ENCODE measurements around the gene TTC7B.

Gene TTC7B

DNA sequence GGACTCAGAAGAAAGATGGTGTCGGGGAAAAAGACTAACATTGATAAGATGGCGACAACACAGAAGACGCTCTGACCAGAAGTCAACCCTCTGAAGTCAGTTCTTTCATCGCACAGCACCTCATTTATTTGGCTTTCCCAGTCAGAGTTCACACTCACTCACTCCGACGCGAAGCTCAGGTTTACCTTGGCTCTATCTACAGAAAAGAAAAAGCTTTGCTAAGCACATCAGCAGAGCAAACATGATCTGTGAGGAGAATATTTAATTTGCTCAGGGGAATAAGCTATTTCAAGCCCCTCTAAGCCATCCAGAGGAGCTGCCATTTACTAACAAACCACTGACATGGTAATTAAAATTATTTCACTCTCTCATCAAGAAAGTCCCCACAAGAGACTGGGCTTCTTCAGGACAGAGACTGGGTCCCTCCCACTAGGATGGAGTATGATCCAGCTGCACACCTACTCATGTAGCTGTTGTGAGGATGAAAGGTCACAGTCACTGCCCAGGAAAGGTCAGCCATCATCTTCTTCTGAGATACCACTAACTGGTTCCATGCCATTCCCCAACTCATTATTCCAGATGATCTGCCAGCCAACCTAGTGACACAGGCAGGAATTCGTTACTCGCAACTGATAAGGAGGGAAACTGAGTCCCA lies 111.4 kb downstream of the TTC7B start:
- Histone ChIP-seq H3K9ac (ENCODE audit: low read depth, low read length, poor library complexity) (no peak overlapping the region), H3K4me3 (ENCODE audit: low read length in 2 of 2) (no peak overlapping the region), H2BK5ac (ENCODE audit: low read length) (no peak overlapping the region), H2AK5ac (ENCODE audit: low read depth, low read length) (no peak overlapping the region), H3K79me1 (ENCODE audit: low read depth, low read length) (no peaks in the 10 kb centered on the region), H3K23ac (ENCODE audit: low read depth, low read length, poor library complexity) (no peak overlapping the region), H2BK12ac (ENCODE audit: low read length) (no peak overlapping the region), H3K27ac (replicated peaks; ENCODE audit: low read length) (no peak overlapping the region), H4K91ac (ENCODE audit: low read depth, low read length, poor library complexity) (no peak overlapping the region), H3K4me1 (ENCODE audit: control insufficient read depth in 2 of 2, insufficient read depth in 1 of 2, low read depth in 1 of 2, low read length in 2 of 2) (peaks cover 0 to 1% of the 10 kb centered on the region in 2 donors), H3K18ac (ENCODE audit: low read length) (no peak overlapping the region), H3K4me2 (ENCODE audit: insufficient read depth, low read length, poor library complexity, severe bottlenecking) (no peak overlapping the region), H3K36me3 (replicated peaks in 1 of 2; ENCODE audit: control insufficient read depth in 2 of 2, insufficient read depth in 2 of 2, low read length in 2 of 2) (no peaks in the 10 kb centered on the region), H3K4ac (ENCODE audit: low read length) (no peak overlapping the region), H3K14ac (ENCODE audit: low read length) (no peak overlapping the region), H3K9me3 (replicated peaks in 1 of 2; ENCODE audit: control insufficient read depth in 2 of 2, insufficient read depth in 1 of 2, low read depth in 1 of 2, low read length in 2 of 2) (no peaks in the 10 kb centered on the region), H2BK15ac (ENCODE audit: low read length) (no peak overlapping the region), H2BK120ac (ENCODE audit: low read depth, low read length) (no peak overlapping the region), H4K8ac (ENCODE audit: low read depth, low read length) (no peak overlapping the region), H3K27me3 (ENCODE audit: control insufficient read depth in 3 of 3, insufficient read depth in 3 of 3, low read depth in 1 of 3, low read length in 3 of 3) (no peaks in the 10 kb centered on the region), H2AFZ (ENCODE audit: low read length) (no peak overlapping the region)
- no peak for DNase-seq (ENCODE audit: low spot score)
- WGBS, 2 donors (ENCODE audit: extremely low coverage in 2 of 2, insufficient read length in 2 of 2, insufficient replicate concordance in 1 of 2) = no CpG with 5 or more reads among the region's 9 CpGs

GRCh38 chr14:90703841-90704737 lies 112.1 kb downstream of the TTC7B start:
- H2BK12ac ChIP-seq (ENCODE audit: low read length) = no peak overlapping the region
- no peak overlapping the region for H3K14ac ChIP-seq (ENCODE audit: low read length)
- no peak overlapping the region for H3K27ac ChIP-seq (replicated peaks; ENCODE audit: low read length)
- H3K4me2 ChIP-seq (ENCODE audit: insufficient read depth, low read length, poor library complexity, severe bottlenecking) = no peak overlapping the region
- DNase-seq (ENCODE audit: low spot score) = no peak
- H2AFZ ChIP-seq (ENCODE audit: low read length) = no peak overlapping the region
- H3K36me3 ChIP-seq (replicated peaks in 1 of 2; ENCODE audit: control insufficient read depth in 2 of 2, insufficient read depth in 2 of 2, low read length in 2 of 2) = no peaks in the 10 kb centered on the region
- no peak overlapping the region for H3K9ac ChIP-seq (ENCODE audit: low read depth, low read length, poor library complexity)
- H4K91ac ChIP-seq (ENCODE audit: low read depth, low read length, poor library complexity) = no peak overlapping the region
- H3K27me3 ChIP-seq (ENCODE audit: control insufficient read depth in 3 of 3, insufficient read depth in 3 of 3, low read depth in 1 of 3, low read length in 3 of 3) = no peaks in the 10 kb centered on the region
- H3K79me1 ChIP-seq (ENCODE audit: low read depth, low read length) = no peaks in the 10 kb centered on the region
- no peak overlapping the region for H2BK15ac ChIP-seq (ENCODE audit: low read length)
- H3K9me3 ChIP-seq (replicated peaks in 1 of 2; ENCODE audit: control insufficient read depth in 2 of 2, insufficient read depth in 1 of 2, low read depth in 1 of 2, low read length in 2 of 2) = no peaks in the 10 kb centered on the region
- peaks cover 0 to 1% of the 10 kb centered on the region in 2 donors for H3K4me1 ChIP-seq (ENCODE audit: control insufficient read depth in 2 of 2, insufficient read depth in 1 of 2, low read depth in 1 of 2, low read length in 2 of 2)
- H3K18ac ChIP-seq (ENCODE audit: low read length) = no peak overlapping the region
- H2BK120ac ChIP-seq (ENCODE audit: low read depth, low read length) = no peak overlapping the region
- no peak overlapping the region for H2AK5ac ChIP-seq (ENCODE audit: low read depth, low read length)
- no peak overlapping the region for H3K4me3 ChIP-seq (ENCODE audit: low read length in 2 of 2)
- H3K23ac ChIP-seq (ENCODE audit: low read depth, low read length, poor library complexity) = no peak overlapping the region
- WGBS, 2 donors (ENCODE audit: extremely low coverage in 2 of 2, insufficient read length in 2 of 2, insufficient replicate concordance in 1 of 2) = no CpG with 5 or more reads among the region's 14 CpGs
- no peak overlapping the region for H2BK5ac ChIP-seq (ENCODE audit: low read length)
- no peak overlapping the region for H4K8ac ChIP-seq (ENCODE audit: low read depth, low read length)
- H3K4ac ChIP-seq (ENCODE audit: low read length) = no peak overlapping the region

DNA sequence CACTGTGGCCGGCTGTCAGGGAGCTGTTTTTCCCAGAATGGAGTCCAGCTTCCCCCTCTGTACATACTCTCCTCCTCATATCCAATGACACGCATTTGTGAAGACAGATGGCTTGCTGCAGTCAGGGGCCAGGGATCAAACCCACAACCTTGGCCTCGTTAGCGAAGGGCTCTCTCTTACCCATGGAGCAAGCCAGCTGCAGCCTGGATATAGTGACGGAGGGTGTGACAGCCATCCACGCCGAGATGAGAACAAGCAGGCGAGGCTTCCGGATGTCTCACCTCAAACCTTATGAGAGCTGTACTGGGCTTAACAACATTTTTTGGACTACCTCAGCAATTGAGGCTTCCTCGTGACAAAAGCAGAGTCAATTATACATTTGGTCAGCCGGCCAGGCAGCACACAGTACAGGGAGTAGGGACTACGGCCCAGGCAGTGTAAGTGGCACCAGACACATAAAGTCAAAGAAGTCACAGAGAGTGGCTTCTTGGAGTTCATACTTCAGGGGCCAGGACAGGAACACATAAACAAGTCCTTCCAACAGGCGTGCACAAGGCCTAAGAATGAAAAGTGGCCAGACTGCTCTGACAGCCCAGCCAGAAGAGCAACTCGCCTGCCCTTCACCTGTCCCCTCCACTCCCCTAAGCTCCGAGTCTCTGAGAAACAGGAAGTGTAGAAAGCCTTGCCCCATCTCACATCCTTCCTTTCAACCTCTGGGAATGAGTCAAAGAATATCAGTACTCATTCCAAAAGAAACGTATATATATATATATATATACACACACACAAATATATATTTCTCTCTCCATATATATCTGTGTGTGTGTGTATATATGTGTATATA lies 115.1 kb downstream of the TTC7B start:
- Histone ChIP-seq H2AFZ (ENCODE audit: low read length) (no peak overlapping the region), H2BK12ac (ENCODE audit: low read length) (no peak overlapping the region), H3K18ac (ENCODE audit: low read length) (no peak overlapping the region), H3K4me2 (ENCODE audit: insufficient read depth, low read length, poor library complexity, severe bottlenecking) (no peak overlapping the region), H4K91ac (ENCODE audit: low read depth, low read length, poor library complexity) (no peak overlapping the region), H3K4me3 (ENCODE audit: low read length in 2 of 2) (no peak overlapping the region), H2BK120ac (ENCODE audit: low read depth, low read length) (no peak overlapping the region), H4K8ac (ENCODE audit: low read depth, low read length) (no peak overlapping the region), H3K9ac (ENCODE audit: low read depth, low read length, poor library complexity) (no peak overlapping the region), H3K23ac (ENCODE audit: low read depth, low read length, poor library complexity) (peak overlapping the region; percentile 26), H3K4ac (ENCODE audit: low read length) (no peak overlapping the region), H3K79me1 (ENCODE audit: low read depth, low read length) (no peaks in the 10 kb centered on the region), H3K27me3 (ENCODE audit: control insufficient read depth in 3 of 3, insufficient read depth in 3 of 3, low read depth in 1 of 3, low read length in 3 of 3) (no peaks in the 10 kb centered on the region), H2AK5ac (ENCODE audit: low read depth, low read length) (no peak overlapping the region), H3K14ac (ENCODE audit: low read length) (no peak overlapping the region), H3K36me3 (replicated peaks in 1 of 2; ENCODE audit: control insufficient read depth in 2 of 2, insufficient read depth in 2 of 2, low read length in 2 of 2) (no peaks in the 10 kb centered on the region), H2BK5ac (ENCODE audit: low read length) (no peak overlapping the region), H3K27ac (replicated peaks; ENCODE audit: low read length) (no peak overlapping the region), H3K4me1 (ENCODE audit: control insufficient read depth in 2 of 2, insufficient read depth in 1 of 2, low read depth in 1 of 2, low read length in 2 of 2) (peaks cover 1 to 16% of the 10 kb centered on the region in 2 donors), H3K9me3 (replicated peaks in 1 of 2; ENCODE audit: control insufficient read depth in 2 of 2, insufficient read depth in 1 of 2, low read depth in 1 of 2, low read length in 2 of 2) (no peaks in the 10 kb centered on the region), H2BK15ac (ENCODE audit: low read length) (no peak overlapping the region)
- no CpG with 5 or more reads among the region's 16 CpGs for WGBS, 2 donors (ENCODE audit: extremely low coverage in 2 of 2, insufficient read length in 2 of 2, insufficient replicate concordance in 1 of 2)
- no peak for DNase-seq (ENCODE audit: low spot score)
